Effector memory CD8-positive, alpha-beta T cell (primary cell): ENCODE measurements around the gene SLTM.

ENCODE experiments used
- ATAC-seq: fragments of 150-1000 bp; cut with Tn5 transposase; replicated peaks from 2 replicates; pipeline ENCODE4 v1.10.0; 2021; ENCODE audit warnings: mild to moderate bottlenecking, moderate library complexity
- DNase-seq, 3 experiments: peaks; one replicate each; pipeline ENCODE4 v3.0.0; 2021
- H3K27ac Mint-ChIP-seq, 2 donors: one replicate each; pipeline ENCODE4 v1.8.0; 2022; ENCODE audit warnings: mild to moderate bottlenecking in 2 of 2, mixed read lengths in 2 of 2, moderate library complexity in 2 of 2
- H3K27me3 Mint-ChIP-seq, 2 donors: one replicate each; pipeline ENCODE4 v1.8.0; 2022; ENCODE audit warnings: mixed read lengths in 2 of 2
- H3K36me3 Mint-ChIP-seq: one replicate; pipeline ENCODE4 v1.8.0; 2022; ENCODE audit warnings: mild to moderate bottlenecking, moderate library complexity, mixed read lengths; ENCODE audit not compliant: insufficient read depth
- H3K4me1 Mint-ChIP-seq, 2 donors: one replicate each; pipeline ENCODE4 v1.8.0; 2022; ENCODE audit warnings: low read depth in 2 of 2, mixed read lengths in 2 of 2
- H3K4me3 Mint-ChIP-seq, 2 donors: one replicate each; pipeline ENCODE4 v1.8.0; 2022; ENCODE audit warnings: mild to moderate bottlenecking in 2 of 2, mixed read lengths in 2 of 2, moderate library complexity in 2 of 2
- H3K9me3 Mint-ChIP-seq, 2 donors: one replicate each; pipeline ENCODE4 v1.8.0; 2022; ENCODE audit warnings: mixed read lengths in 2 of 2
- total RNA-seq, 9 experiments: gene quantifications; one replicate each; lab custom pipeline; 2026; lab: John Stamatoyannopoulos, UW

SLTM gene
- total RNA-seq: 244 to 345 (median 262) reads per million in 9 experiments

GRCh38 chr15:58933281-58934113 lies at the start of gene SLTM:
TSS of gene SLTM (minus strand) at chr15:58933679. CDS start at chr15:58933565, 114 bp downstream.
- DNase-seq: peak; percentile 86 to 88 (median 87)
- H3K27me3 Mint-ChIP-seq: no peaks in the 10 kb centered on the region

DNA sequence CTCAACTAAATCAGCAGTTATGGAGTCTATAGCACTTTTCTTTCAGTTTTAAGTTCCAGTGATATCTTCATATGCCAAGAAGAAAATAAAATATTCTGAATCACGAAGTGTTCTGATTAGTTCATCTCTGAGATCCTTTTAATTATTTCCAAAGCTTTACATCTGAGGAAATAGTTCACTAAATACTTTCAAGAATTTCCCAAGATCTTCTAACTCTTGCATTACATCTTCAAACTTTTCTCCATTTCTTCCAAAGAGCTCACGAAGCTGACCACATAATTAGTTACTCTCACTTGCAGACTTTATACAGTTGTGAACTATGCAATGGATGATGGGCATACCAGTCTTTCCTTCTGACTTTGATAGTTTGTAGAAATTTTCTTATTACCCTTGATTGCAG lies 49.8 kb upstream of the SLTM start:
- Mint-ChIP-seq H3K4me3 (no peak overlapping the region), H3K27me3 (no peaks in the 10 kb centered on the region), H3K27ac (no peak overlapping the region), H3K9me3 (no peaks in the 10 kb centered on the region), H3K4me1 (peaks cover 13 to 19% of the 10 kb centered on the region in 2 donors), H3K36me3 (peaks cover 13% of the 10 kb centered on the region)
- ATAC-seq (no peak), DNase-seq (no peak)

More at GRCh38 chr15:58933281-58934113, at the start of gene SLTM:
- Mint-ChIP-seq H3K36me3 (peaks cover 39% of the 10 kb centered on the region), H3K27ac (peak within 1 kb of the TSS; percentile 97 to 98), H3K9me3 (no peaks in the 10 kb centered on the region), H3K4me3 (peak within 1 kb of the TSS; percentile 91), H3K4me1 (peaks cover 10 to 24% of the 10 kb centered on the region in 2 donors)
- ATAC-seq: peak; percentile 88

DNA sequence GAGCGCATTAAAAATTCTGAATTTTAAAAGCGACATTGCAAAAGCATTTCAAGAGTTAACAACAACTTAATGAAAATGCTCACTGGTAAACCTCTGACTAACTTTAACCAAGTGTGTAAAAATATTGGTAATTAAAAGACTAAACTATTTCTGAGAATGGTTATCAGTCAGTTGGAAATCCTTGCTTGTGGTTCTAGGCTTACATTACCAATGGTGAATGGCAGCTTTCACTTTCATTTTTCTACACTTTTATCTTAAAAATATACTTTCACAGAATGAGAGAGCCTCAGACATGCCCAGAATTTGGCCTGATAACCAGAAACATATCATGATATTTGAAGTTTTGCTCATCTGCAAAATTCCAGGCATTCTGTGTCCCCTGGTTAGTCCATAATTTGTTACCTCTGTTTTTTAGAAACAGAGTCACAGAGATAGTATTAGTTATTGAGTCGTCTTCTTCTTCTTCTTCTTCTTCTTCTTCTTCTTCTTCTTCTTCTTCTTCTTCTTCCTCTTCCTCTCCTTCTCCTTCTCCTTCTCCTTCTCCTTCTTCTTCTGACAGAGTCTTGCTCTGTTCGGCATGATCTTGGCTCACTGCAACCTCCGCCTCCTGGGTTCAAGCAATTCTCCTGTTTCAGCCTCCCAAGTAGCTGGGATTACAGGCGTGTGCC lies 48.5 kb upstream of the SLTM start:
- peak; percentile 63 for ATAC-seq
- Mint-ChIP-seq H3K9me3 (no peaks in the 10 kb centered on the region), H3K4me1 (peaks cover 8 to 14% of the 10 kb centered on the region in 2 donors), H3K4me3 (peak overlapping the region; percentile 50 to 68), H3K27me3 (no peaks in the 10 kb centered on the region), H3K27ac (peak overlapping the region; percentile 2 to 89), H3K36me3 (peaks cover 4% of the 10 kb centered on the region)
- no peak for DNase-seq

GRCh38 chr15:58980351-58980939 lies 47.0 kb upstream of the SLTM start:
- DNase-seq (no peak), ATAC-seq (peak; percentile 48)
- Mint-ChIP-seq H3K9me3 (no peaks in the 10 kb centered on the region), H3K27ac (no peak overlapping the region), H3K4me1 (peaks cover 16 to 23% of the 10 kb centered on the region in 2 donors), H3K4me3 (peak overlapping the region; percentile 50 to 68), H3K36me3 (peaks cover 3% of the 10 kb centered on the region), H3K27me3 (no peaks in the 10 kb centered on the region)

- peaks cover 3% of the 10 kb centered on the region for H3K36me3 Mint-ChIP-seq
- H3K27ac Mint-ChIP-seq: no peak overlapping the region
- H3K9me3 Mint-ChIP-seq: no peaks in the 10 kb centered on the region
- H3K27me3 Mint-ChIP-seq: peaks cover 0 to 13% of the 10 kb centered on the region in 2 donors
- peaks cover 24 to 31% of the 10 kb centered on the region in 2 donors for H3K4me1 Mint-ChIP-seq
- no peak overlapping the region for H3K4me3 Mint-ChIP-seq
- ATAC-seq (no peak), DNase-seq (no peak)
Measured at GRCh38 chr15:58977887-58978286, 44.4 kb upstream of the SLTM start.

DNA sequence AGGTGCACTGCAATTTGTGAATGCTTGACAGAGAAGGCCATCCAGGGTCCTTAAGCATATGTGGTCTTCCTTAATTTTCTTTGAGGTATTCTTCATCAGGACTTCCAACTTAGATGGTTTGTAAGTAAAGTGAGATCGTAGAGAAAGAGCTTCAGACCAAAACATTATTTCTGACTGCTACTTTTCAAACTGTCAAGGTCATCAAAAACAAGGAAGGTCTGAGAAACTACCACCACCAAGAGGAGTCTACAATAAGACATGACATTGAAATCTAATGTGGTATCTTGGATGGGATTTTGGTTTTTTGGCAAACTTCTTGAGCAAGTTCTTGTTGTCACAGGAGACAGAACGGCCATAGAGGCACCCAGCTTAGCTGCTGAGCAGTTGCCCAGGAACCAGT lies 34.0 kb upstream of the SLTM start:
- H3K4me1 Mint-ChIP-seq: no peaks in the 10 kb centered on the region
- ATAC-seq (no peak), DNase-seq (no peak)
- peaks cover 8 to 13% of the 10 kb centered on the region in 2 donors for H3K27me3 Mint-ChIP-seq
- H3K27ac Mint-ChIP-seq: no peak overlapping the region
- no peak overlapping the region for H3K4me3 Mint-ChIP-seq
- peaks cover 3% of the 10 kb centered on the region for H3K36me3 Mint-ChIP-seq
- no peaks in the 10 kb centered on the region for H3K9me3 Mint-ChIP-seq

DNA sequence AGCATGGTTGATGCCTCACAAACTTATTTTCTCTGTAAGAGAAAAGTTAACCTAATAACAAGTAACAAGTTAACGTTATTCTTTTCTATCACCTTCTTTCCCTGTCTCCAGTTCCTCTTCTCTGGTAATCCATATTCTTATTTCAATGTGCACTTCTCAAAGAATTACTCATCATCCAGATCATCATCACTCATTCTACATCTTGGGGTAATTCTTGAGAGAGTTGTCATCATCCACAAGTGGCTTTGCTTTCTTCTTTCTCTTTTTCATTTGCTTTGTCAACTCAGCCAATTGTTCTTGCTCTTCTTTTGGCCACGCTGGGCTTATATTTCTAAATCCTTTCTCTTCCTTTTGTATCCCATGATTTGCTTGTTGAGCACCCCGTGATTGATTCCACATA lies 33.2 kb upstream of the SLTM start:
- H3K27ac Mint-ChIP-seq: no peak overlapping the region
- no peaks in the 10 kb centered on the region for H3K4me1 Mint-ChIP-seq
- H3K9me3 Mint-ChIP-seq: no peaks in the 10 kb centered on the region
- H3K27me3 Mint-ChIP-seq: peaks cover 0 to 7% of the 10 kb centered on the region in 2 donors
- H3K36me3 Mint-ChIP-seq: peaks cover 3% of the 10 kb centered on the region
- DNase-seq: no peak
- ATAC-seq: no peak
- H3K4me3 Mint-ChIP-seq: no peak overlapping the region

- H3K27me3 Mint-ChIP-seq: no peaks in the 10 kb centered on the region
Measured at GRCh38 chr15:58962662-58963565, 29.4 kb upstream of the SLTM start.

DNA sequence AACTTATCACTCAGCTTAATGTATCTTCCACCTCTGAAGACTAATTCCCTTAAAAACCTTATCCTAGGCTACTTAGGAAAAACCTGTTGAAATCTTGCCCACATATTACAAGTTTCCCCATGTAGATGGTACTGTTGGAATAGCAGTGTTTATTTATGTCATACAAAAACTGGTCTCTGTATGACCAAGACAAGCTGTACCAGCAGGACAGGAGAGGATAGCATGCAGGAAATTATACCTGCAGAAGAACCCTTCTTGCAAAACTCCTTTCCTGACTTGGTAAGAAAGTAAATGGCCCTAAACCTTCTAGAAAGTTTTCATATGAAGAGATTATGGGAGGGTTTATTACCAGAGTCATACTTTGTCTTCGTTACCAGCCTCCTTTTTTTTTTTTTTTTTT lies 28.7 kb upstream of the SLTM start:
- Mint-ChIP-seq H3K4me3 (no peak overlapping the region), H3K36me3 (no peaks in the 10 kb centered on the region), H3K27me3 (no peaks in the 10 kb centered on the region), H3K9me3 (no peaks in the 10 kb centered on the region), H3K27ac (no peak overlapping the region), H3K4me1 (peaks cover 2 to 4% of the 10 kb centered on the region in 2 donors)
- no peak for DNase-seq
- no peak for ATAC-seq

More at GRCh38 chr15:58962662-58963565, 29.4 kb upstream of the SLTM start:
- H3K36me3 Mint-ChIP-seq: no peaks in the 10 kb centered on the region
- H3K4me3 Mint-ChIP-seq: no peak overlapping the region
- DNase-seq (no peak), ATAC-seq (no peak)
- no peaks in the 10 kb centered on the region for H3K9me3 Mint-ChIP-seq
- H3K27ac Mint-ChIP-seq: peak overlapping the region in 1 of 2 donors; percentile 41
- no peaks in the 10 kb centered on the region for H3K4me1 Mint-ChIP-seq

- DNase-seq: no peak
- Mint-ChIP-seq H3K27me3 (no peaks in the 10 kb centered on the region), H3K4me3 (no peak overlapping the region), H3K4me1 (peaks cover 3 to 5% of the 10 kb centered on the region in 2 donors), H3K36me3 (no peaks in the 10 kb centered on the region), H3K27ac (no peak overlapping the region), H3K9me3 (no peaks in the 10 kb centered on the region)
- ATAC-seq: no peak
Measured at GRCh38 chr15:58958811-58959210, 25.3 kb upstream of the SLTM start.

DNA sequence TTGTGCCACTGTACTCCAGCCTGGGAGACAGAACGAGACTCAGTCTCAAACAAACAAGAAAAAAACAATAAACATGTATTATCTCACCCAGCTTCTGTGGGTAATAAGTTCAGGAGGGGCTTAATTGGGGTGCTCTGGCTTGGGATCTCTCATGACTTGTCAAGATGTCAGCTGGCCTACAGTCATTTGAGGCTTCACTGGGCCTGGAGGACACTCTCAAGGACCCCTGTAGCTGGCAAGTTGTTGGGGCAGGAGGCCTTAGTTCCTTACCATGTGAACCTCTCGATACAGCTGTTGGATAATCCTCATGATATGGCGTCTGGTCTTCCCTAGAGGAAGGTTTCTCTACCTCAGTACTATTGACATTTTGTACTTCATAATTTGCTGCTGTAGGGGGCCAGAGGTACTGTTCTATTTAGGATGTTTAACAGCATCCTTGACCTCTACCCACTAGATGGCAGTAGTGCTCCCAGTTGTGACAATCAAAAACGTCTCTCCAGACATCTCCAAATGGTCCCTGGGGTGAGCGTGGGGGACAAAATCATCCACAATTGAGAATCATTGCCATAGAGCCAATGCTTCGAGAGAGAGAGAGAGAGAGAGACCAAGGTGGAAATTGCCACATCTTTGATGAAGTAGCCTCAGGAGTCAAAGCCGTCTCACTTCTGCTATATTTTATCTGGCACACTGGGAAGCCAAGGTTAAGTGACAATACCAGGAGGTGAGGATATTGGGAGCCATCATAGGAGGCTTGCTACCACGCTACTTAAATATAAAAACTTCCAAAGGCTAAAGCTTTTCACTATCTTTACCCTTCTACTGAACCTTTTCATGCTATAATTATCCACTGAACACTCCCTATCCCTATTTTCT lies 23.9 kb upstream of the SLTM start:
- Mint-ChIP-seq H3K27ac (no peak overlapping the region), H3K36me3 (no peaks in the 10 kb centered on the region), H3K4me3 (no peak overlapping the region), H3K27me3 (no peaks in the 10 kb centered on the region), H3K4me1 (peaks cover 5% of the 10 kb centered on the region in 2 donors), H3K9me3 (no peaks in the 10 kb centered on the region)
- DNase-seq (peak; percentile 60 to 70 (median 67)), ATAC-seq (peak; percentile 98)

DNA sequence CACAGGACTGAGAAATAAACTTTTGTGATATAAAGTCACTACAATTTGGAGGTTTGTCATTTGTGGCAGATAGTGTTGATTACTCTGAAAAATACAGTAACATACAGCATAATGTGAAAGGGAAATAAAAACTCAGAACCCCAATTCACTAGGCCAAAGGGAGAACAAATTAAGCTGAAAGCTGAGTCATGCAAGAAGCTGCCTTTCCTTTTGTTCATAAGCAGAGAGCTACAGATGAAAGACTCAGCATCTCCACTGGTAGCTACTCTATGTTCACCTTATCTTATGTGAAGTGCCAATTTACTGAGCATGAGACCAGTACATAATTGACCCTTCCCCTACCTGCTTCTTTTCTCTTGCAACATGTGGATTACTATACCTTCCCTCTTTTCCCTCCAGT lies 19.3 kb upstream of the SLTM start:
- Mint-ChIP-seq H3K9me3 (no peaks in the 10 kb centered on the region), H3K36me3 (no peaks in the 10 kb centered on the region), H3K27ac (no peak overlapping the region), H3K4me1 (peaks cover 5% of the 10 kb centered on the region in 2 donors), H3K27me3 (peaks cover 10 to 11% of the 10 kb centered on the region in 2 donors), H3K4me3 (no peak overlapping the region)
- DNase-seq (no peak), ATAC-seq (no peak)
